ENCODE measurements around the gene ACAP3. TPM values are rescaled to one million over a fixed set of nuclear protein-coding genes. Genes with fewer than 3 reads are reported as not detected.
A peak's percentile ranks its signal among the peaks of the same experiment; 100 is the strongest.

The ACAP3 gene
- total RNA-seq, 4 donors from 2014 or later: 18.4 to 31.9 (median 25.8) TPM

GRCh38 chr1:1272341-1273208, 35.2 kb downstream of the ACAP3 start:
- DNase-seq: no peak
- Histone ChIP-seq H3K4me3 (peak overlapping the region; percentile 79 to 92 (median 88)), H3K27me3 (no peaks in the 10 kb centered on the region), H3K27ac (peak overlapping the region; percentile 83 to 93 (median 90)), H3K9me3 (no peaks in the 10 kb centered on the region), H3K36me3 (peaks cover 0 to 8% of the 10 kb centered on the region in 2 donors), H3K4me1 (peaks cover 34 to 43% of the 10 kb centered on the region in 2 donors)
- in situ Hi-C loops (cut with MboI; ENCODE audit: low sequenced_read_pairs in 4 of 4) (loop anchor here in 2 of 4 donors (25.0 kb wide), 2 partner anchors 135 to 160 kb away; partner anchors contain the start of gene C1orf159 (in 1 of the 2)), intact Hi-C loops (cut with DNase I; ENCODE audit: low total_unique reads) (loop anchor here (1.0 to 5.0 kb wide), 5 partner anchors 34 to 156 kb away; partner anchors contain the start of genes ACAP3, AURKAIP1, B3GALT6 and C1orf159)
- ATAC-seq: no peak
- TF ChIP-seq POLR2A (IDR thresholded peaks at IDR 0.05) (no peak), CTCF (IDR thresholded peaks at IDR 0.05 in 4 of 5, conservative IDR thresholded peaks at IDR 0.05 in 1 of 5) (no peak)

GRCh38 chr1:1270813-1271212, 36.9 kb downstream of the ACAP3 start:
- Histone ChIP-seq H3K4me1 (peaks cover 34 to 43% of the 10 kb centered on the region in 2 donors), H3K36me3 (peaks cover 0 to 14% of the 10 kb centered on the region in 2 donors), H3K27ac (peak overlapping the region in 2 of 4 donors; percentile 7 to 15), H3K4me3 (peak overlapping the region; percentile 23 to 79 (median 36)), H3K27me3 (no peaks in the 10 kb centered on the region), H3K9me3 (no peaks in the 10 kb centered on the region)
- no peak for ATAC-seq
- TF ChIP-seq CTCF (IDR thresholded peaks at IDR 0.05 in 4 of 5, conservative IDR thresholded peaks at IDR 0.05 in 1 of 5): no peak
- TF ChIP-seq POLR2A (IDR thresholded peaks at IDR 0.05): no peak
- no peak for DNase-seq
- intact Hi-C loops (cut with DNase I; ENCODE audit: low total_unique reads) (loop anchor here (5.0 kb wide), 1 partner anchor 106 kb away; the partner anchor contains the start of gene AURKAIP1), in situ Hi-C loops (cut with MboI; ENCODE audit: low sequenced_read_pairs in 4 of 4) (loop anchor here in 2 of 4 donors (25.0 kb wide), 2 partner anchors 134 to 159 kb away; partner anchors contain the start of gene C1orf159 (in 1 of the 2))

GRCh38 chr1:1268284-1268682, 39.4 kb downstream of the ACAP3 start:
- Histone ChIP-seq H3K27ac (no peak overlapping the region), H3K36me3 (peaks cover 0 to 18% of the 10 kb centered on the region in 2 donors), H3K4me1 (peaks cover 27 to 37% of the 10 kb centered on the region in 2 donors), H3K27me3 (no peaks in the 10 kb centered on the region), H3K9me3 (no peaks in the 10 kb centered on the region), H3K4me3 (no peak overlapping the region)
- no peak for DNase-seq
- no peak for ATAC-seq
- TF ChIP-seq CTCF (IDR thresholded peaks at IDR 0.05 in 4 of 5, conservative IDR thresholded peaks at IDR 0.05 in 1 of 5): no peak
- TF ChIP-seq POLR2A (IDR thresholded peaks at IDR 0.05): no peak
- intact Hi-C loops (cut with DNase I; ENCODE audit: low total_unique reads) (no loop called here), in situ Hi-C loops (cut with MboI; ENCODE audit: low sequenced_read_pairs in 4 of 4) (loop anchor here in 2 of 4 donors (25.0 kb wide), 2 partner anchors 131 to 156 kb away; partner anchors contain the start of gene C1orf159 (in 1 of the 2))

GRCh38 chr1:1267488-1268283, 40.0 kb downstream of the ACAP3 start:
- H3K27ac ChIP-seq: no peak overlapping the region
- no peaks in the 10 kb centered on the region for H3K27me3 ChIP-seq
- intact Hi-C loops (cut with DNase I; ENCODE audit: low total_unique reads): no loop called here
- H3K4me1 ChIP-seq: peaks cover 27 to 34% of the 10 kb centered on the region in 2 donors
- no peaks in the 10 kb centered on the region for H3K9me3 ChIP-seq
- in situ Hi-C loops (cut with MboI; ENCODE audit: low sequenced_read_pairs in 4 of 4): loop anchor here in 2 of 4 donors (25.0 kb wide), 2 partner anchors 130 to 155 kb away; partner anchors contain the start of gene C1orf159 (in 1 of the 2)
- H3K36me3 ChIP-seq: peaks cover 0 to 24% of the 10 kb centered on the region in 2 donors
- ATAC-seq: no peak
- DNase-seq: no peak
- TF ChIP-seq POLR2A (IDR thresholded peaks at IDR 0.05) (no peak), CTCF (IDR thresholded peaks at IDR 0.05 in 4 of 5, conservative IDR thresholded peaks at IDR 0.05 in 1 of 5) (no peak)
- H3K4me3 ChIP-seq: no peak overlapping the region

Data from gastrocnemius medialis (tissue), 4 donors.